Keratinocyte (primary cell): ENCODE measurements around the gene PPP1R37. TPM values are rescaled to one million over a fixed set of nuclear protein-coding genes. Genes with fewer than 3 reads are reported as not detected.
"Not testable (repeated sequence)": the region's sequence is repeated elsewhere in the genome, so short reads cannot be mapped to it uniquely, and the experiment has no call there.

ENCODE experiments used
- DNase-seq: peaks from one replicate; pipeline ENCODE4 v3.0.0-alpha.2; 2011; ENCODE audit warnings: low read depth, missing footprints, low spot score
- FAIRE-seq: peaks from 2 replicates; lab custom pipeline; 2011; peaks lifted over from hg19 to GRCh38; lab: Jason Lieb, UNC
- H2AFZ ChIP-seq: 2 replicates; pipeline ENCODE4 v1.6.0; 2012; ENCODE audit warnings: low read length, control low read depth, inconsistent platforms; ENCODE audit not compliant: control insufficient read depth
- H3K27ac ChIP-seq: 2 replicates; pipeline ENCODE4 v1.5.1; 2011; ENCODE audit warnings: low read length; ENCODE audit not compliant: control insufficient read depth, insufficient read depth
- H3K27me3 ChIP-seq: 3 replicates; pipeline ENCODE4 v1.6.0; 2011; ENCODE audit warnings: low read length; ENCODE audit not compliant: control insufficient read depth, insufficient read depth; ENCODE audit errors: extremely low read depth
- H3K36me3 ChIP-seq, 2 experiments: 2 replicates in 1 of 2; 3 replicates in 1 of 2; pipeline ENCODE4 v1.5.1; 2011; ENCODE audit warnings: low read length in 2 of 2, mild to moderate bottlenecking in 1 of 2; ENCODE audit not compliant: control insufficient read depth in 2 of 2, insufficient read depth in 2 of 2; ENCODE audit errors: extremely low read depth in 1 of 2
- H3K4me1 ChIP-seq: 3 replicates; pipeline ENCODE4 v1.5.1; 2011; ENCODE audit warnings: low read length; ENCODE audit not compliant: control insufficient read depth, insufficient read depth; ENCODE audit errors: extremely low read depth
- H3K4me2 ChIP-seq: 3 replicates; pipeline ENCODE4 v1.6.0; 2011; ENCODE audit warnings: low read depth, low read length; ENCODE audit not compliant: control insufficient read depth, insufficient read depth; ENCODE audit errors: extremely low read depth
- H3K4me3 ChIP-seq, 3 experiments: fragments of 200-600 bp in 1 of 3; sonication (generic) in 1 of 3; 2 replicates in 2 of 3; 3 replicates in 1 of 3; pipeline ENCODE4 v1.5.1; 2011 to 2016; ENCODE audit warnings: low read length in 3 of 3, mild to moderate bottlenecking in 3 of 3, control low read depth in 2 of 3, inconsistent platforms in 1 of 3, low read depth in 1 of 3, mixed read lengths in 1 of 3, mixed run types in 1 of 3, moderate library complexity in 1 of 3; ENCODE audit not compliant: control insufficient read depth in 2 of 3, insufficient read depth in 2 of 3; ENCODE audit errors: extremely low read depth in 1 of 3
- H3K79me2 ChIP-seq: 2 replicates; pipeline ENCODE4 v1.6.0; 2012; ENCODE audit warnings: low read length; ENCODE audit not compliant: control insufficient read depth, insufficient read depth
- H3K9ac ChIP-seq: 3 replicates; pipeline ENCODE4 v1.6.0; 2011; ENCODE audit warnings: low read length; ENCODE audit not compliant: control insufficient read depth, insufficient read depth; ENCODE audit errors: extremely low read depth
- H3K9me1 ChIP-seq: 3 replicates; pipeline ENCODE4 v1.6.0; 2011; ENCODE audit warnings: low read length; ENCODE audit not compliant: control insufficient read depth, insufficient read depth; ENCODE audit errors: extremely low read depth
- H3K9me3 ChIP-seq: 2 replicates; pipeline ENCODE4 v1.5.1; 2012; ENCODE audit warnings: low read depth, low read length; ENCODE audit not compliant: control insufficient read depth
- H4K20me1 ChIP-seq: 3 replicates; pipeline ENCODE4 v1.6.0; 2011; ENCODE audit warnings: low read length; ENCODE audit not compliant: control insufficient read depth, insufficient read depth; ENCODE audit errors: extremely low read depth
- CTCF ChIP-seq, 3 experiments: IDR thresholded peaks in 1 of 3; conservative IDR thresholded peaks in 1 of 3; optimal IDR thresholded peaks in 1 of 3; 2 replicates in 2 of 3; 3 replicates in 1 of 3; pipeline versions ENCODE3 to v1.5.1; 2011; ENCODE audit warnings: low read length in 3 of 3, mild to moderate bottlenecking in 3 of 3, moderate library complexity in 2 of 3, control low read depth in 1 of 3, inconsistent platforms in 1 of 3; ENCODE audit not compliant: insufficient read depth in 2 of 3; ENCODE audit errors: extremely low read depth in 1 of 3
- EZH2 ChIP-seq: IDR thresholded peaks from one replicate; pipeline ENCODE4 v1.6.1; 2012; ENCODE audit warnings: inconsistent platforms, mild to moderate bottlenecking, low read length, moderate library complexity
- dilution Hi-C: fragments of 300-500 bp; cut with MboI; formaldehyde crosslinking; loops from one replicate; pipeline ENCODE4 v1.7.0; 2020; ENCODE audit warnings: low sequenced_read_pairs; ENCODE audit not compliant: extremely low pct_ligation_motif_present
- polyA plus RNA-seq, 5 experiments: library from polyadenylated mRNA; depleted of rRNA in 3 of 5; stranded (reverse) in 3 of 5; stranded (forward) in 1 of 5; unstranded in 1 of 5; fragments of >200 nt; gene quantifications; 1 replicate in 1 of 5; 2 replicates in 3 of 5; 3 replicates in 1 of 5; pipeline versions ENCODE4 v1.2.1 to v1.2.3, GENCODE V29; 2011 to 2012; ENCODE audit warnings: missing spikeins in 2 of 5, low read depth in 1 of 5, low replicate concordance in 1 of 5

The PPP1R37 gene
- polyA plus RNA-seq, 1 donor (not counting 4 experiments of a cell fraction or from before 2014, with no cell fraction given): 8.6 TPM

- FAIRE-seq: no peak
- H4K20me1 ChIP-seq: peaks cover 35% of the 10 kb centered on the region
These were observed 25.1 kb downstream of the PPP1R37 start for GRCh38 chr19:45118106-45118505.

GRCh38 chr19:45118591-45119355, 25.8 kb downstream of the PPP1R37 start:
- H3K4me2 ChIP-seq, H3K27ac ChIP-seq, H3K9ac ChIP-seq, H3K27me3 ChIP-seq, H3K9me1 ChIP-seq, H3K9me3 ChIP-seq, H2AFZ ChIP-seq, FAIRE-seq, dilution Hi-C loops, DNase-seq, H3K4me3 ChIP-seq, H3K36me3 ChIP-seq: not testable (repeated sequence)
- H3K4me1 ChIP-seq: peaks cover 13% of the 10 kb centered on the region
- peaks cover 32% of the 10 kb centered on the region for H4K20me1 ChIP-seq
- H3K79me2 ChIP-seq: peaks cover 49% of the 10 kb centered on the region

More at GRCh38 chr19:45118106-45118505, 25.1 kb downstream of the PPP1R37 start:
- no peak for DNase-seq
- H2AFZ ChIP-seq: no peak overlapping the region
- no peaks in the 10 kb centered on the region for H3K9me3 ChIP-seq
- no peak overlapping the region for H3K27ac ChIP-seq
- no peak overlapping the region for H3K4me2 ChIP-seq
- H3K27me3 ChIP-seq: no peaks in the 10 kb centered on the region
- TF ChIP-seq EZH2: no peak
- no peak for TF ChIP-seq CTCF (optimal IDR thresholded peaks at IDR 0.05 in 1 of 3, IDR thresholded peaks at IDR 0.05 in 1 of 3, conservative IDR thresholded peaks at IDR 0.05 in 1 of 3; ENCODE audit: extremely low read depth in 1 of 3, insufficient read depth in 2 of 3, low read length in 3 of 3)
- peaks cover 3% of the 10 kb centered on the region for H3K9me1 ChIP-seq
- peaks cover 0 to 4% of the 10 kb centered on the region in 2 experiments for H3K36me3 ChIP-seq
- peaks cover 54% of the 10 kb centered on the region for H3K79me2 ChIP-seq
- H3K9ac ChIP-seq: no peak overlapping the region
- peaks cover 7% of the 10 kb centered on the region for H3K4me1 ChIP-seq
- H3K4me3 ChIP-seq: no peak overlapping the region
- dilution Hi-C loops: no loop called here
